H1 (cell line): ENCODE results near the gene RAB1A. TPM values are rescaled to one million over a fixed set of nuclear protein-coding genes. Genes with fewer than 3 reads are reported as not detected.

ENCODE experiments used
- CTCF ChIA-PET: fragments of 300-600 bp; sonication (Branson Sonifier 250); formaldehyde crosslinking; loops from one replicate; lab custom pipeline; 2021; ENCODE audit not compliant: partially characterized antibody; lab: Charles Lee
- POLR2A ChIA-PET: fragments of 300-600 bp; sonication (Branson Sonifier 250); formaldehyde crosslinking; loops from one replicate; lab custom pipeline; 2021; ENCODE audit warnings: inconsistent platforms; ENCODE audit not compliant: partially characterized antibody; lab: Charles Lee
- DNase-seq, 2 experiments: peaks; one replicate each; pipeline versions ENCODE4 v3.0.0 to v3.0.0-alpha.2; 2010 to 2022; ENCODE audit warnings: low spot score in 2 of 2, low read depth in 1 of 2, mixed read lengths in 1 of 2
- FAIRE-seq: peaks from 2 replicates; lab custom pipeline; 2011; peaks lifted over from hg19 to GRCh38; lab: Jason Lieb, UNC
- H2AFZ ChIP-seq: 2 replicates; pipeline ENCODE4 v1.8.1; 2012; ENCODE audit warnings: low read length, inconsistent platforms
- H2AK5ac ChIP-seq: 2 replicates; pipeline ENCODE4 v1.6.1; 2013; ENCODE audit warnings: low read depth, low read length
- H2BK120ac ChIP-seq: replicated peaks from 2 replicates; pipeline ENCODE3; 2013; ENCODE audit warnings: low read depth, low read length, inconsistent platforms
- H2BK12ac ChIP-seq: 2 replicates; pipeline ENCODE4 v1.6.1; 2013; ENCODE audit warnings: low read depth, low read length
- H2BK15ac ChIP-seq: 2 replicates; pipeline ENCODE4 v1.6.1; 2013; ENCODE audit warnings: low read length
- H2BK20ac ChIP-seq: 2 replicates; pipeline ENCODE4 v1.6.1; 2013; ENCODE audit warnings: low read length
- H2BK5ac ChIP-seq: 2 replicates; pipeline ENCODE4 v1.6.1; 2013; ENCODE audit warnings: low read depth, low read length
- H3K14ac ChIP-seq: 2 replicates; pipeline ENCODE4 v1.6.1; 2013; ENCODE audit warnings: inconsistent platforms; ENCODE audit not compliant: insufficient read length
- H3K18ac ChIP-seq: 2 replicates; pipeline ENCODE4 v1.6.1; 2013; ENCODE audit warnings: low read length; ENCODE audit errors: extremely low read depth
- H3K23ac ChIP-seq: 2 replicates; pipeline ENCODE4 v1.6.1; 2013; ENCODE audit warnings: inconsistent platforms; ENCODE audit not compliant: insufficient read length
- H3K23me2 ChIP-seq: 2 replicates; pipeline ENCODE4 v1.6.1; 2013; ENCODE audit warnings: low read depth, low read length
- H3K27ac ChIP-seq: 2 replicates; pipeline ENCODE4 v1.6.1; 2011; ENCODE audit warnings: low read depth, low read length, inconsistent platforms
- H3K27me3 ChIP-seq, 4 experiments: replicated peaks in 1 of 4; 1 replicate in 1 of 4; 2 replicates in 3 of 4; pipeline versions ENCODE4 v1.6.1 to v1.8.1; 2011 to 2013; ENCODE audit warnings: low read length in 3 of 4, mild to moderate bottlenecking in 3 of 4, inconsistent platforms in 2 of 4, mixed read lengths in 2 of 4, moderate library complexity in 1 of 4; ENCODE audit not compliant: control insufficient read depth in 3 of 4, insufficient read depth in 3 of 4; ENCODE audit errors: extremely low read depth in 1 of 4
- H3K36me3 ChIP-seq, 4 experiments: 2 replicates each; pipeline versions ENCODE4 v1.6.1 to v1.8.1; 2011 to 2013; ENCODE audit warnings: mild to moderate bottlenecking in 4 of 4, low read length in 3 of 4, moderate library complexity in 2 of 4, control low read depth in 1 of 4, inconsistent platforms in 1 of 4; ENCODE audit not compliant: insufficient read depth in 4 of 4, control insufficient read depth in 2 of 4
- H3K4ac ChIP-seq: replicated peaks from 2 replicates; pipeline ENCODE3; 2013; ENCODE audit warnings: low read length, low read depth, mixed read lengths, inconsistent platforms; ENCODE audit not compliant: insufficient read length
- H3K4me1 ChIP-seq, 4 experiments: replicated peaks in 1 of 4; 1 replicate in 1 of 4; 2 replicates in 3 of 4; pipeline versions ENCODE4 v1.6.1 to v1.8.1; 2011 to 2013; ENCODE audit warnings: low read length in 3 of 4, inconsistent platforms in 2 of 4, mixed read lengths in 1 of 4; ENCODE audit not compliant: insufficient read depth in 4 of 4, control insufficient read depth in 3 of 4
- H3K4me2 ChIP-seq, 2 experiments: 2 replicates each; pipeline versions ENCODE4 v1.6.1 to v1.8.1; 2011 to 2013; ENCODE audit warnings: low read depth in 2 of 2, low read length in 2 of 2, control low read depth in 1 of 2, inconsistent platforms in 1 of 2, mild to moderate bottlenecking in 1 of 2; ENCODE audit not compliant: insufficient read depth in 1 of 2
- H3K4me3 ChIP-seq, 4 experiments: fragments of 200-600, 300-600 bp in 1 of 4; sonication (generic), shearing (Covaris generic), sonication (Bioruptor Twin) in 1 of 4; 2 replicates each; pipeline versions ENCODE4 v1.5.1 to v1.8.1; 2011 to 2016; ENCODE audit warnings: low read length in 4 of 4, low read depth in 3 of 4, control low read depth in 2 of 4, inconsistent platforms in 2 of 4, mild to moderate bottlenecking in 2 of 4, mixed read lengths in 1 of 4, moderate library complexity in 1 of 4; ENCODE audit not compliant: insufficient read depth in 2 of 4; ENCODE audit errors: extremely low read depth in 1 of 4
- H3K56ac ChIP-seq: replicated peaks from 2 replicates; pipeline ENCODE3; 2013; ENCODE audit warnings: low read depth, mild to moderate bottlenecking, mixed read lengths, low read length, inconsistent platforms; ENCODE audit not compliant: insufficient read length
- H3K79me1 ChIP-seq: 2 replicates; pipeline ENCODE4 v1.6.1; 2013; ENCODE audit warnings: low read depth, low read length, control low read depth
- H3K79me2 ChIP-seq, 2 experiments: 2 replicates each; pipeline versions ENCODE4 v1.6.1 to v1.8.1; 2012 to 2013; ENCODE audit warnings: low read length in 2 of 2, mild to moderate bottlenecking in 2 of 2, inconsistent platforms in 1 of 2; ENCODE audit not compliant: insufficient read depth in 2 of 2, control insufficient read depth in 1 of 2
- H3K9ac ChIP-seq, 4 experiments: replicated peaks in 1 of 4; 1 replicate in 1 of 4; 2 replicates in 3 of 4; pipeline versions ENCODE4 v1.6.1 to v1.8.1; 2011 to 2013; ENCODE audit warnings: low read depth in 3 of 4, low read length in 3 of 4, control low read depth in 2 of 4, mild to moderate bottlenecking in 2 of 4, moderate library complexity in 2 of 4, inconsistent platforms in 1 of 4; ENCODE audit errors: extremely low read depth in 1 of 4
- H3K9me3 ChIP-seq, 2 experiments: 2 replicates each; pipeline versions ENCODE4 v1.6.1 to v1.8.1; 2012 to 2013; ENCODE audit warnings: mild to moderate bottlenecking in 2 of 2, moderate library complexity in 2 of 2, control low read depth in 1 of 2, inconsistent platforms in 1 of 2, low read depth in 1 of 2, low read length in 1 of 2, mixed read lengths in 1 of 2; ENCODE audit not compliant: insufficient read depth in 2 of 2
- H4K20me1 ChIP-seq, 2 experiments: replicated peaks in 1 of 2; 2 replicates each; pipeline versions ENCODE3 to v1.8.1; 2011 to 2013; ENCODE audit warnings: inconsistent platforms in 2 of 2, low read length in 2 of 2, mild to moderate bottlenecking in 1 of 2; ENCODE audit not compliant: insufficient read depth in 2 of 2, control insufficient read depth in 1 of 2
- H4K5ac ChIP-seq: 2 replicates; pipeline ENCODE4 v1.6.1; 2013; ENCODE audit warnings: low read length, low read depth, mixed read lengths, inconsistent platforms; ENCODE audit not compliant: insufficient read length
- H4K8ac ChIP-seq: 2 replicates; pipeline ENCODE4 v1.8.0; 2013; ENCODE audit warnings: mild to moderate bottlenecking, moderate library complexity, low read length, inconsistent platforms; ENCODE audit not compliant: insufficient read depth; ENCODE audit errors: extremely low read depth
- H4K91ac ChIP-seq: replicated peaks from 2 replicates; pipeline ENCODE3; 2013; ENCODE audit warnings: low read length, mixed read lengths, inconsistent platforms; ENCODE audit not compliant: insufficient read length
- CREB1 ChIP-seq: IDR thresholded peaks from 2 replicates; pipeline ENCODE4 v1.6.1; 2012; ENCODE audit warnings: inconsistent platforms
- CTCF ChIP-seq, 3 experiments: IDR thresholded peaks; 1 replicate in 2 of 3; 2 replicates in 1 of 3; pipeline versions ENCODE4 v1.5.1 to v1.6.1; 2011; ENCODE audit warnings: low read length in 3 of 3, mild to moderate bottlenecking in 3 of 3, inconsistent platforms in 2 of 3, low read depth in 1 of 3, moderate library complexity in 1 of 3; ENCODE audit not compliant: insufficient read depth in 1 of 3; ENCODE audit errors: control extremely low read depth in 1 of 3
- EGR1 ChIP-seq: IDR thresholded peaks from 2 replicates; pipeline ENCODE4 v1.6.1; 2011; ENCODE audit warnings: low read depth, low read length, borderline replicate concordance
- JUND ChIP-seq: IDR thresholded peaks from 2 replicates; pipeline ENCODE4 v1.6.1; 2011; ENCODE audit warnings: mild to moderate bottlenecking, improper control_type of control experiment, low read length
- KDM4A ChIP-seq: IDR thresholded peaks from one replicate; pipeline ENCODE4 v1.7.1; 2012; ENCODE audit warnings: low read depth, mild to moderate bottlenecking, moderate library complexity, low read length, inconsistent platforms; ENCODE audit not compliant: severe bottlenecking
- NRF1 ChIP-seq: IDR thresholded peaks from 2 replicates; pipeline ENCODE4 v1.6.1; 2011; ENCODE audit warnings: mild to moderate bottlenecking, low read depth, low read length, improper control_type of control experiment
- SAP30 ChIP-seq: fragments of 300-600 bp; sonication (generic); IDR thresholded peaks from 2 replicates; pipeline ENCODE4 v1.7.1; 2012; ENCODE audit warnings: low read length, moderate library complexity, mild to moderate bottlenecking, inconsistent platforms; ENCODE audit not compliant: insufficient read depth, insufficient replicate concordance
- SIX5 ChIP-seq: IDR thresholded peaks from 2 replicates; pipeline ENCODE4 v1.6.1; 2011; ENCODE audit warnings: mild to moderate bottlenecking, low read depth, low read length
- SP1 ChIP-seq: IDR thresholded peaks from 2 replicates; pipeline ENCODE4 v1.6.1; 2011; ENCODE audit warnings: low read depth, low read length
- SP4 ChIP-seq: IDR thresholded peaks from 2 replicates; pipeline ENCODE4 v1.6.1; 2012; ENCODE audit warnings: low read length, inconsistent platforms
- WGBS, 2 experiments: shearing (Covaris generic) in 1 of 2; methylation state at CpG; one replicate each; pipeline versions ENCODE4 v1.1.6 to v1.1.7; 2013 to 2015; ENCODE audit warnings: low lambda C conversion rate in 2 of 2, mixed read lengths in 2 of 2, inconsistent platforms in 1 of 2, low coverage in 1 of 2, missing lambda C conversion rate in 1 of 2; ENCODE audit not compliant: insufficient replicate concordance in 2 of 2, insufficient coverage in 1 of 2, insufficient read length in 1 of 2; ENCODE audit errors: extremely low coverage in 1 of 2, missing lambda C conversion rate in 1 of 2; 5-methylcytosine and 5-hydroxymethylcytosine counted together
- polyA plus RNA-seq, 7 experiments: library from polyadenylated mRNA; depleted of rRNA in 3 of 7; stranded (reverse) in 5 of 7; unstranded in 2 of 7; fragments of >200 nt in 5 of 7; fragments of 200-250 nt in 2 of 7; gene quantifications; 1 replicate in 5 of 7; 2 replicates in 1 of 7; 4 replicates in 1 of 7; pipeline versions ENCODE4 v1.2.1 to v1.2.3, GENCODE V29; 2011 to 2013; ENCODE audit warnings: missing spikeins in 2 of 7, mixed read lengths in 2 of 7
- total RNA-seq: library from RNA; stranded (reverse); fragmentation: NEBNext Ultra II Directional; extraction: Animal tissue kit (Norgen Biotek cat#: 25700); gene quantifications from 2 replicates; pipeline ENCODE4 v1.2.1, GENCODE V29; 2021

The RAB1A gene
- total and polyA plus RNA-seq, 2 of the 8 experiments (the other 6 are each of a cell fraction or from before 2014, with no cell fraction given), result 77.9 to 120 TPM

GRCh38 chr2:65049010-65049639 is 80.8 kb downstream of the RAB1A start:
- H2BK20ac ChIP-seq, result no peak overlapping the region
- no peak overlapping the region for H3K56ac ChIP-seq
- peaks cover 10 to 12% of the 10 kb centered on the region in 2 experiments for H3K9me3 ChIP-seq
- H3K14ac ChIP-seq, result no peak overlapping the region
- H3K4me1 ChIP-seq, result peaks cover 5 to 13% (median 8%) of the 10 kb centered on the region in 4 experiments; a peak in 6 of 7 replicates
- H3K79me1 ChIP-seq, result no peaks in the 10 kb centered on the region; the same call in 1 of the 2 replicates
- no peaks in the 10 kb centered on the region for H4K20me1 ChIP-seq
- peak overlapping the region; percentile 82; the same call in 1 of the 2 replicates for H3K18ac ChIP-seq
- H4K5ac ChIP-seq, result no peak overlapping the region
- H2AFZ ChIP-seq, result no peak overlapping the region
- H3K4me2 ChIP-seq, result peak overlapping the region in 1 of 2 experiments; percentile 10; a peak in 1 of 4 replicates
- DNase-seq (no peak), FAIRE-seq (peak; percentile 83)
- H3K4ac ChIP-seq, result no peak overlapping the region
- H3K4me3 ChIP-seq, result no peak overlapping the region
- WGBS, 2 experiments, result 85% methylated on average over 1 of the region's 1 CpG; no CpG with 5 or more reads in 1 of the 2 experiments
- H2AK5ac ChIP-seq, result no peak overlapping the region; the same call in 1 of the 2 replicates
- no peaks in the 10 kb centered on the region for H3K27me3 ChIP-seq
- H2BK12ac ChIP-seq, result peak overlapping the region; percentile 7
- H2BK5ac ChIP-seq, result peak overlapping the region; percentile 87; the same call in 1 of the 2 replicates
- no peak overlapping the region for H2BK120ac ChIP-seq
- ChIA-PET POLR2A (interaction anchor here (9.5 kb wide), 1 partner anchor 8 kb away, joined by 84 read pairs; the partner anchor contains the start of gene CEP68), CTCF (interaction anchor here (0.7 to 1.3 kb wide), 5 partner anchors 14 to 365 kb away, joined by 3 to 4 read pairs (median 3); no protein-coding TSS in a partner anchor)
- no peaks in the 10 kb centered on the region for H3K23me2 ChIP-seq
- H4K91ac ChIP-seq, result no peak overlapping the region
- H3K23ac ChIP-seq, result no peak overlapping the region
- no peak overlapping the region for H4K8ac ChIP-seq
- peaks cover 0 to 18% (median 3%) of the 10 kb centered on the region in 4 experiments; a peak in 6 of 8 replicates for H3K36me3 ChIP-seq
- no peak overlapping the region for H2BK15ac ChIP-seq
- H3K27ac ChIP-seq, result peak overlapping the region; percentile 11; the same call in 1 of the 2 replicates
- no peak overlapping the region for H3K9ac ChIP-seq
- H3K79me2 ChIP-seq, result no peaks in the 10 kb centered on the region
- TF ChIP-seq SP1 (0 out of 2 replicates have a peak, but pooled peaks have one; percentile 12), CREB1 (peak; percentile 91), NRF1 (no peak), SAP30 (no peak), JUND (peak; percentile 36; the same call in 1 of the 2 replicates), SIX5 (no peak), SP4 (no peak), EGR1 (no peak), CTCF (IDR thresholded peaks at IDR 0.05; ENCODE audit: control extremely low read depth in 1 of 3, insufficient read depth in 1 of 3, low read depth in 1 of 3, low read length in 3 of 3) (no peak), KDM4A (no peak)
